IPS DF 4.7 (cell line): Measurements from ENCODE around the gene WDR75.

Experiments used
- DNase-seq: peaks from one replicate; pipeline ENCODE4 v3.0.0-alpha.2; 2013; ENCODE audit warnings: low spot score; ENCODE audit errors: extremely low read depth

WDR75 gene

GRCh38 chr2:189499137-189499536, 57.9 kb downstream of the WDR75 start:
- DNase-seq: no peak

DNA sequence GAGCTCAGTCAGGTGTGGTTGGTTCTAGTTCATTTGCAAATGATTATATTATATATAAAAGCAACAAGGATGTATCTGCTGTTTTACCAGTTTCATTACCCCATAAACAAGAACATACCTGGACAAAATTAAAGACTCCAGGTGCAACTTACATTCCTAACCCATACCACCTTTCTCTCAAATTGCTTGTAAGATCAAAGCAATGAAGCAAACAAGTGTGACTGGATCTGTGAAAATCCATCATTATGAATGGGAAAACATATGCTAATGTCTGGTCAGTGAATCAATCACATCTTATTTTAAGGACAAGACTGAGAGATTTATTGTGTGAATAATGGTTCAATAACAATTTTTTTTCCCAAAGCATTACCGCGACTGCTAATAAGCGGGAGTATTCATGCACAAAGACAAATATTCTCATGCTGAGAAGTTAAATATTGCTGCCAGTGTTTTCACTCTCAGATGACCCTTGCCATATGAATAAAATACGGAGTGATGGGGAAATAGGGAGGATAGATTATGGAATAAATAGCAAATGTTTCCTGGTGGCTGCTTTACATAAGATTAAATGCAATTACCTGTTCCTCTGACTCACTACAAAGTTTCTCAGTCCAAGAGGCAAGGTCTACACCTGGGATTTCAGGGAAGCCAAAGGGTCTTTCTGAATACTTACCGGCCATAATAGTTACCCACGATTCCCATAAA, 59.3 kb downstream of the WDR75 start:
- DNase-seq: no peak

DNA sequence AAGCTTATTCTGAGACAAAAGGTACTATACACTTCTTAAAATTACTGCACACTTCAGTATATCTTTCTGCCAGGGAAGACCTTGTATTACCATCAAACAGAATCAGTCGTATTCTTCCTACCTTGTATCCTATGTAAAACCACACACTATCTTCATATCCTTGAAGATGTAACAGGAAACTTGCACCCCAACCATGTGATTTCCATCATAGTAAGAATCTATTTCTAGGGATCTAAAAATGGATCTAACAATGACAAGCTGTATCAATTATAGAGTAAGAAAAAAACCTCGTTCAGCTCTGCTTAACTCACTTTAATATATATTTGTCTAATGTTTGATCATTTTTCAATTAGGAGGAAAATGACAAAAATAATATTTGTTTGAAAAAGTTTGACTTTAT, 60.2 kb downstream of the WDR75 start:
- DNase-seq: no peak

- no peak for DNase-seq
These were observed 61.4 kb downstream of the WDR75 start for GRCh38 chr2:189502714-189503113.

DNA sequence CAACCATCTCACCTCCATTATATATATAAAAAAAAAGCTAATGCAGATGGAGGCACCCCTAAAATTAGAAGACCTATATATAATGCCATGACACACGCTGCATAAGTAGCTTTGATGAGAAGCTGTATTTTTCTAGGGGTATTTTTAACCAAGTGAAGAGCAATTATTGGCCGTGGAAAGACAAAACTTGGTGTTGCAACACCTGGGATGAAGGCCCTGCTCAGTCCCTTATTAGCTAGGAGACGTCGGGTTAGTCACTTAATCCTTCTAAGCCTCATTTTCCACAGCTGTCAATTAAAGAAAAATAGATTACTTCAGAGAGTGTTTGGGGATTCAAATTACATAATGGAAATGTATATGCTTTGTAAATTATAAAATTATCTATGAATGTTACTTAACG, 63.0 kb downstream of the WDR75 start:
- no peak for DNase-seq

DNA sequence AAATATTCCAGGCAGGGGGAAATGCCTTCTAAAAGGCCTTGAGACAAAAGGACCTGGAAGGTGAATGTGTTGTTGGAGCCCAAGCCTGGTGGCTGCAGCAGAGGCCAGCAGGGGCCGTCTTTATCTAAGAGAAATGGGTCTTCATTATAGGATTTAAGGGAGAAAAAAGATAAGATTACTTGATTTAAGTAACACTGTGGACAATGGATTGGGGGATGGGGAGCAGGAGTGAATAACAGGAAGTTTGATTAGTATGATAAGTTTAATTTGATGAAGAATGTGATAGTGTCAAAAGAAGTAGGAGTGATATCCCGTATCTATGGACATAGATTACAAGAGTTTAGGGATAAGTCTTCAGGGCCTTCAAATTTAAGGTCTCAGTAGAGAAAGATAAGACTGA, 64.2 kb downstream of the WDR75 start:
- no peak for DNase-seq

DNA sequence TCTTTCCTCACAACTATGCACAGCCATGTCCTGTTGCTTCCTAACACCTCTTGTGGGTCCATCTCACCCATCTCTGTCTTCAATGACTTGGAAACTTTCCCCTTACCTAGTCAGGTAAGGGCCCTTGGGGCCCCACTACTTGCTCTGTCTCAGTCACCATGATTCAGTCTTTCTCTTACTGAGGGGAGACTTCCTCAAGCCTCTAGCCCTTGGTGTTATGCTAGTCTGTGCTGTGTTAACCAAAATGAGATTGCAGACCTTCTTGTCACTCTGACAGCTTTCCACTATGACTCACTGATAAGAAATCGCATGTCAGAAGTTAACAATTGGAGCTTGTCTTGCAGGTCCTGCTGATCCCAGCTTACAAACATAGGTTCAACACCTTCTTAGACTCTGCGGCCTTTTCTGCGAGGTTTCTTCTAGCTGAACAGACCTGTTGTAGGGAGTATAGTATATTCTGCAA, 65.3 kb downstream of the WDR75 start:
- no peak for DNase-seq

GRCh38 chr2:189511210-189511959, 70.1 kb downstream of the WDR75 start:
- DNase-seq: no peak

DNA sequence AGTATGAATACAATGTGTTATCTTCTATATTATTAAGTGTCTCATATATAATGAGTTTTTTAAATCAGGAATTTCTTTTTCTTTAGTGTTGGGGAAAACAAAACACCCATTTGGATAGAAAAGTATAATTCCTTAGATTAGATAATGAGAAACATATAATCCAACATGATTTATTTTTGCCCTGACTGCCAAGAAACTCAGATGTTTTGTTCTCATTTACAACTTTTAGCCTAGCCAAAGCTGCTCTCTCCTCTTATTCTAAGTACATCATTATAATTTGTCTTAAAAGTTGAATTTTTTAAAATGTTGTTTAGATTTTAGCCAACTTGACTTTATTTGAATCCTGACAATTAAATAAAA, 70.7 kb downstream of the WDR75 start:
- DNase-seq: no peak

- no peak for DNase-seq
These were observed 71.6 kb downstream of the WDR75 start for GRCh38 chr2:189512879-189513278.

- no peak for DNase-seq
These were observed 72.8 kb downstream of the WDR75 start for GRCh38 chr2:189514104-189514503.

DNA sequence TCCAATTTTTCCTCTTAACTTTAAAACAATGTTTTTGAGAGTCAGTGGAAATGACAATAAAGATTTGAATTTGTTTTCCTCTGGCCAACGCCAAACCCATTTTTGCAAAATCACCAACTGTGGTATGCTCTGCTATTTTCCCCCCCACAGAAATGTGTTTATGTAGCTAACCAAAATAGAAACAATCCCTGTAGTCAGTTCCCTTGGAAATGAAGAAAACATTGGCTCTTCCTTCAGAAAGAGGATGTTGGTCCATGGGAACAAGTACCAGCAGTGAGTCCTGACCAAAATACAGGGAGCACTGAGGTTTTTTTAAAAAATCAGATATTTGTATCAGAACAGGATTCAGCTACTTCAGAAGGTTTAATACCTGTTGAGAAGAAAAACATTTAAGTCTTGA, 74.0 kb downstream of the WDR75 start:
- DNase-seq: no peak

DNA sequence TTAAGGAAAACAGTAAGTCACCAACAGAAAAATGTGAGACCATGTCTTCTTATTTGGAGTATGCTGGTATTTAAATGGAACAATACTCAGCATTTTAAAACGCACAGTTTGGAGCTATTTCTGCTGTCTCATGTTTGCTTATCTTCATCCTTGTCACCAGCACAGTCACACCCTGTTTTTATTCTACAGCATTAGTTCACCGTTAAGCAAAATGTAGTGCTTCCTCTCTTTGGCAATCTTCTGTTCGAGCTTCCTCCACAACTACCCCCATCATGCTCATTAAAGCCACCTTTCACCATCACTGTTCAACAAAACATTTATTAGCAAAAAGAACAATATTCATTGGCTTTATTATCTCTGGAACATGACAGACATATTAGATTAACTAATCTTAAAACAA, 75.3 kb downstream of the WDR75 start:
- DNase-seq: no peak

- no peak for DNase-seq
These were observed 76.7 kb downstream of the WDR75 start for GRCh38 chr2:189517847-189518535.

GRCh38 chr2:189519631-189520387, 78.5 kb downstream of the WDR75 start:
- DNase-seq: no peak

GRCh38 chr2:189521699-189522434, 80.6 kb downstream of the WDR75 start:
- DNase-seq: no peak

GRCh38 chr2:189522435-189523151, 81.3 kb downstream of the WDR75 start:
- DNase-seq: no peak

- no peak for DNase-seq
These were observed 83.5 kb downstream of the WDR75 start for GRCh38 chr2:189524746-189525145.
